Measurements from ENCODE around the gene METTL16. TPM values are rescaled to one million over a fixed set of nuclear protein-coding genes. Genes with fewer than 3 reads are reported as not detected.

METTL16 gene
- total and polyA plus RNA-seq, 4 donors: 4.1 to 8.9 (median 6.6) TPM

DNA sequence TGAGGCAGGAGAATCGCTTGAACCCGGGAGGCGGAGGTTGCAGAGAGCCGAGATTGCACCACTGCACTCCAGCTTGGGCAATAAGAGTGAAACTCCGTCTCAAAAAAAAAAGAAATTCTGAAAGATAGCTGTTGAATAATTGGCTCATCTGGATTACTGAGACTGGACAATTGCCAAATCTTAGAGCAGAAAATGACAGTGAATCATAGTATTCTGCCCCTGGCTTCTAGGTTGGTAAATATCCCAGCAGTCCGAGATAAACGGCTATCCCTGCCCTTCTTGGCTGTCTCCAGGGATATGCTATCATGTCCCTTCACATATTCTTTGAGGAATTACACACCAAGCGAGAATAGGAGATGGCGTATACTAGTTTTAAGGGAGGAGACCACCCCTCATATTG, 35.5 kb upstream of the METTL16 start:
- 71% methylated on average over 9 of the region's 9 CpGs for WGBS
- Histone ChIP-seq H3K4me1 (ENCODE audit: control insufficient read depth in 4 of 4, insufficient read depth in 4 of 4, low read length in 3 of 4) (peaks cover 2 to 8% (median 3%) of the 10 kb centered on the region in 4 donors), H3K9ac (ENCODE audit: low read depth in 1 of 2, low read length in 2 of 2) (no peak overlapping the region), H3K4me3 (ENCODE audit: low read depth in 1 of 3, low read length in 3 of 3) (no peak overlapping the region), H3K9me3 (ENCODE audit: control insufficient read depth in 4 of 4, low read length in 3 of 4) (no peaks in the 10 kb centered on the region), H3K27ac (ENCODE audit: low read depth in 1 of 2, low read length in 2 of 2) (no peak overlapping the region), H3K36me3 (ENCODE audit: control insufficient read depth in 4 of 4, insufficient read depth in 3 of 4, low read depth in 1 of 4, low read length in 3 of 4) (no peaks in the 10 kb centered on the region), H3K27me3 (ENCODE audit: control insufficient read depth in 4 of 4, insufficient read depth in 4 of 4, low read length in 3 of 4) (no peaks in the 10 kb centered on the region)
- TF ChIP-seq NR2F2 (IDR thresholded peaks at IDR 0.05) (no peak), FOXA2 (IDR thresholded peaks at IDR 0.05) (no peak), YY1 (IDR thresholded peaks at IDR 0.05) (no peak), RAD21 (IDR thresholded peaks at IDR 0.05) (no peak), HNF4G (IDR thresholded peaks at IDR 0.05) (no peak), GABPA (IDR thresholded peaks at IDR 0.05 in 1 of 2, conservative IDR thresholded peaks at IDR 0.05 in 1 of 2) (no peak), JUND (IDR thresholded peaks at IDR 0.05) (no peak), EGR1 (IDR thresholded peaks at IDR 0.05; ENCODE audit: low read depth in 2 of 2) (no peak), TAF1 (conservative IDR thresholded peaks at IDR 0.05) (no peak), FOXA1 (IDR thresholded peaks at IDR 0.05) (no peak), HNF4A (conservative IDR thresholded peaks at IDR 0.05) (no peak)
- TF ChIP-seq, protein P1, sequence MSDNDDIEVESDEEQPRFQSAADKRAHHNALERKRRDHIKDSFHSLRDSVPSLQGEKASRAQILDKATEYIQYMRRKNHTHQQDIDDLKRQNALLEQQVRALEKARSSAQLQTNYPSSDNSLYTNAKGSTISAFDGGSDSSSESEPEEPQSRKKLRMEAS (IDR thresholded peaks at IDR 0.05): no peak
- TF ChIP-seq, protein P2, sequence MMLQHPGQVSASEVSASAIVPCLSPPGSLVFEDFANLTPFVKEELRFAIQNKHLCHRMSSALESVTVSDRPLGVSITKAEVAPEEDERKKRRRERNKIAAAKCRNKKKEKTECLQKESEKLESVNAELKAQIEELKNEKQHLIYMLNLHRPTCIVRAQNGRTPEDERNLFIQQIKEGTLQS (IDR thresholded peaks at IDR 0.05): no peak
- DNase-seq (ENCODE audit: low spot score): no peak

DNA sequence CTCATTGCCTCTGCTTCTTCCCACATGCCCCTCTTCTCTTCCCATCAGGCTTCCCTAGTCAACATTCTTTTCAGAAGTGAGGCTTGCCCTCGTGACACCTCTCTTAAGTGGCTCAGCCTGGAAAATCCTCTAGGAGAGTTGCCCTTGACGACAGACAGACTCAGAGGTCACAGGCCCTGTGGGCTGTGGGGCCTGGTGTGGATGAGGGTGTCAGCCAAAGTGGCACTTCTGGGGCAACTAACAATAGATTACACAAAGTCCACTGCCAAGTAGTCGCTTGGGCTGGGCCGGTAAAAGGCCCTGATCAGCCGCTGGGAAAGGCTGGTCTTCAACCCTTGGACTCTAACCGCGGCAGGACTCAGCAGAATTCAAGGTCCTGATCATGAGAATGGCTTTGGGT, 33.7 kb upstream of the METTL16 start:
- Histone ChIP-seq H3K9me3 (ENCODE audit: control insufficient read depth in 4 of 4, low read length in 3 of 4) (no peaks in the 10 kb centered on the region), H3K36me3 (ENCODE audit: control insufficient read depth in 4 of 4, insufficient read depth in 3 of 4, low read depth in 1 of 4, low read length in 3 of 4) (no peaks in the 10 kb centered on the region), H3K4me3 (ENCODE audit: low read depth in 1 of 3, low read length in 3 of 3) (no peak overlapping the region), H3K27me3 (ENCODE audit: control insufficient read depth in 4 of 4, insufficient read depth in 4 of 4, low read length in 3 of 4) (no peaks in the 10 kb centered on the region), H3K27ac (ENCODE audit: low read depth in 1 of 2, low read length in 2 of 2) (peak overlapping the region in 1 of 2 donors; percentile 33), H3K9ac (ENCODE audit: low read depth in 1 of 2, low read length in 2 of 2) (no peak overlapping the region), H3K4me1 (ENCODE audit: control insufficient read depth in 4 of 4, insufficient read depth in 4 of 4, low read length in 3 of 4) (peaks cover 2 to 8% (median 3%) of the 10 kb centered on the region in 4 donors)
- no peak for TF ChIP-seq FOXA1 (IDR thresholded peaks at IDR 0.05)
- TF ChIP-seq JUND (IDR thresholded peaks at IDR 0.05): peak; percentile 43 to 49
- TF ChIP-seq, protein P3, sequence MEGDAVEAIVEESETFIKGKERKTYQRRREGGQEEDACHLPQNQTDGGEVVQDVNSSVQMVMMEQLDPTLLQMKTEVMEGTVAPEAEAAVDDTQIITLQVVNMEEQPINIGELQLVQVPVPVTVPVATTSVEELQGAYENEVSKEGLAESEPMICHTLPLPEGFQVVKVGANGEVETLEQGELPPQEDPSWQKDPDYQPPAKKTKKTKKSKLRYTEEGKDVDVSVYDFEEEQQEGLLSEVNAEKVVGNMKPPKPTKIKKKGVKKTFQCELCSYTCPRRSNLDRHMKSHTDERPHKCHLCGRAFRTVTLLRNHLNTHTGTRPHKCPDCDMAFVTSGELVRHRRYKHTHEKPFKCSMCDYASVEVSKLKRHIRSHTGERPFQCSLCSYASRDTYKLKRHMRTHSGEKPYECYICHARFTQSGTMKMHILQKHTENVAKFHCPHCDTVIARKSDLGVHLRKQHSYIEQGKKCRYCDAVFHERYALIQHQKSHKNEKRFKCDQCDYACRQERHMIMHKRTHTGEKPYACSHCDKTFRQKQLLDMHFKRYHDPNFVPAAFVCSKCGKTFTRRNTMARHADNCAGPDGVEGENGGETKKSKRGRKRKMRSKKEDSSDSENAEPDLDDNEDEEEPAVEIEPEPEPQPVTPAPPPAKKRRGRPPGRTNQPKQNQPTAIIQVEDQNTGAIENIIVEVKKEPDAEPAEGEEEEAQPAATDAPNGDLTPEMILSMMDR (IDR thresholded peaks at IDR 0.05; ENCODE audit: low read depth, low read length, missing input control): no peak
- peak; percentile 84 to 91 for TF ChIP-seq HNF4A (conservative IDR thresholded peaks at IDR 0.05)
- TF ChIP-seq, protein P2 (IDR thresholded peaks at IDR 0.05): no peak
- no peak for TF ChIP-seq GABPA (IDR thresholded peaks at IDR 0.05 in 1 of 2, conservative IDR thresholded peaks at IDR 0.05 in 1 of 2)
- TF ChIP-seq, protein P4, sequence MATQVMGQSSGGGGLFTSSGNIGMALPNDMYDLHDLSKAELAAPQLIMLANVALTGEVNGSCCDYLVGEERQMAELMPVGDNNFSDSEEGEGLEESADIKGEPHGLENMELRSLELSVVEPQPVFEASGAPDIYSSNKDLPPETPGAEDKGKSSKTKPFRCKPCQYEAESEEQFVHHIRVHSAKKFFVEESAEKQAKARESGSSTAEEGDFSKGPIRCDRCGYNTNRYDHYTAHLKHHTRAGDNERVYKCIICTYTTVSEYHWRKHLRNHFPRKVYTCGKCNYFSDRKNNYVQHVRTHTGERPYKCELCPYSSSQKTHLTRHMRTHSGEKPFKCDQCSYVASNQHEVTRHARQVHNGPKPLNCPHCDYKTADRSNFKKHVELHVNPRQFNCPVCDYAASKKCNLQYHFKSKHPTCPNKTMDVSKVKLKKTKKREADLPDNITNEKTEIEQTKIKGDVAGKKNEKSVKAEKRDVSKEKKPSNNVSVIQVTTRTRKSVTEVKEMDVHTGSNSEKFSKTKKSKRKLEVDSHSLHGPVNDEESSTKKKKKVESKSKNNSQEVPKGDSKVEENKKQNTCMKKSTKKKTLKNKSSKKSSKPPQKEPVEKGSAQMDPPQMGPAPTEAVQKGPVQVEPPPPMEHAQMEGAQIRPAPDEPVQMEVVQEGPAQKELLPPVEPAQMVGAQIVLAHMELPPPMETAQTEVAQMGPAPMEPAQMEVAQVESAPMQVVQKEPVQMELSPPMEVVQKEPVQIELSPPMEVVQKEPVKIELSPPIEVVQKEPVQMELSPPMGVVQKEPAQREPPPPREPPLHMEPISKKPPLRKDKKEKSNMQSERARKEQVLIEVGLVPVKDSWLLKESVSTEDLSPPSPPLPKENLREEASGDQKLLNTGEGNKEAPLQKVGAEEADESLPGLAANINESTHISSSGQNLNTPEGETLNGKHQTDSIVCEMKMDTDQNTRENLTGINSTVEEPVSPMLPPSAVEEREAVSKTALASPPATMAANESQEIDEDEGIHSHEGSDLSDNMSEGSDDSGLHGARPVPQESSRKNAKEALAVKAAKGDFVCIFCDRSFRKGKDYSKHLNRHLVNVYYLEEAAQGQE (IDR thresholded peaks at IDR 0.05): no peak
- TF ChIP-seq, protein P1 (IDR thresholded peaks at IDR 0.05): no peak
- TF ChIP-seq YY1 (IDR thresholded peaks at IDR 0.05): peak; percentile 20
- TF ChIP-seq, protein P5, sequence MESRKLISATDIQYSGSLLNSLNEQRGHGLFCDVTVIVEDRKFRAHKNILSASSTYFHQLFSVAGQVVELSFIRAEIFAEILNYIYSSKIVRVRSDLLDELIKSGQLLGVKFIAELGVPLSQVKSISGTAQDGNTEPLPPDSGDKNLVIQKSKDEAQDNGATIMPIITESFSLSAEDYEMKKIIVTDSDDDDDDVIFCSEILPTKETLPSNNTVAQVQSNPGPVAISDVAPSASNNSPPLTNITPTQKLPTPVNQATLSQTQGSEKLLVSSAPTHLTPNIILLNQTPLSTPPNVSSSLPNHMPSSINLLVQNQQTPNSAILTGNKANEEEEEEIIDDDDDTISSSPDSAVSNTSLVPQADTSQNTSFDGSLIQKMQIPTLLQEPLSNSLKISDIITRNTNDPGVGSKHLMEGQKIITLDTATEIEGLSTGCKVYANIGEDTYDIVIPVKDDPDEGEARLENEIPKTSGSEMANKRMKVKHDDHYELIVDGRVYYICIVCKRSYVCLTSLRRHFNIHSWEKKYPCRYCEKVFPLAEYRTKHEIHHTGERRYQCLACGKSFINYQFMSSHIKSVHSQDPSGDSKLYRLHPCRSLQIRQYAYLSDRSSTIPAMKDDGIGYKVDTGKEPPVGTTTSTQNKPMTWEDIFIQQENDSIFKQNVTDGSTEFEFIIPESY (IDR thresholded peaks at IDR 0.05): no peak
- TF ChIP-seq EGR1 (IDR thresholded peaks at IDR 0.05; ENCODE audit: low read depth in 2 of 2): no peak
- peak; percentile 16 to 33 for TF ChIP-seq RAD21 (IDR thresholded peaks at IDR 0.05)
- TF ChIP-seq SP1 (IDR thresholded peaks at IDR 0.05): peak; percentile 76
- TF ChIP-seq HNF4G (IDR thresholded peaks at IDR 0.05): peak; percentile 68
- TF ChIP-seq FOXA2 (IDR thresholded peaks at IDR 0.05): no peak
- TF ChIP-seq RXRA (IDR thresholded peaks at IDR 0.05): peak; percentile 61 to 69
- TF ChIP-seq NR2F2 (IDR thresholded peaks at IDR 0.05): no peak
- 45% methylated on average over 7 of the region's 7 CpGs for WGBS
- no peak for DNase-seq (ENCODE audit: low spot score)
